ENCODE results near the gene C19orf85.

Gene C19orf85

GRCh38 chr19:55489711-55490477 is 25.3 kb upstream of the C19orf85 start:
- DNase-seq (ENCODE audit: low read depth), result no peak

DNA sequence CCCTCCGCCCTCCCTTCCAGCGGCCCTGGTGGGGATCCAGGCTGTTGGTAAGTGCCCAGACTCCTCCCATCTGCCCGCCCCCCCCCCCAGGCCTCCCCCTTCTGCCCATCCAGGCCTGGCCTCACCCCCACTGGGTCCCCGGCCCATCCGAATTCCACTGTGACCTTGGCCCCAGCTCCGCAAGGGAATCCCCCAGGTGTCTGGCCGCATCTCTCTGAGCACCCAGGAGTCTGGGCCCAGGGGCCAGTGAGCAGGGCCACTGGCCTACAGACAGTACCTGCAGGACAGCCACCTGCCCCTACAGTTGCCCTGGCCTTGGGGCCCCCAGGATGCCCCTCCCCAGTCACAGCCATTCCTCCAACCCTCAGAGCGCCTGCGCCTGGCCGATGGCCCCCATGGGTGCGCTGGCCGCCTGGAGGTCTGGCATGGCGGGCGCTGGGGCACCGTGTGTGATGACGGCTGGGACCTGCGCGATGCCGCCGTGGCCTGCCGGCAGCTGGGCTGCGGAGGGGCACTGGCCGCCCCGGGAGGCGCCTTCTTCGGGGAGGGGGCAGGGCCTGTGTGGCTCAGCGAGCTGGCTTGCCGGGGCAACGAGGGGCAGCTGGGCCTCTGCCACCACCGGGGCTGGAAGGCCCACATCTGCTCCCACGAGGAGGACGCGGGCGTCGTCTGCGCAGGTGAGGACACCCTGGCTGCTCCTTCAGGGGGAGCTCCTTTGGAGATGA is 24.6 kb upstream of the C19orf85 start:
- DNase-seq (ENCODE audit: low read depth), result no peak

- no peak for DNase-seq (ENCODE audit: low read depth)
These were observed 23.6 kb upstream of the C19orf85 start, which contains the start of gene SSC5D for GRCh38 chr19:55487924-55488687. Gene SSC5D, plus strand, starts transcription at chr19:55488436. Its CDS starts 154 bp downstream, at chr19:55488590.

GRCh38 chr19:55486971-55487923 is 22.7 kb upstream of the C19orf85 start:
- no peak for DNase-seq (ENCODE audit: low read depth)

DNA sequence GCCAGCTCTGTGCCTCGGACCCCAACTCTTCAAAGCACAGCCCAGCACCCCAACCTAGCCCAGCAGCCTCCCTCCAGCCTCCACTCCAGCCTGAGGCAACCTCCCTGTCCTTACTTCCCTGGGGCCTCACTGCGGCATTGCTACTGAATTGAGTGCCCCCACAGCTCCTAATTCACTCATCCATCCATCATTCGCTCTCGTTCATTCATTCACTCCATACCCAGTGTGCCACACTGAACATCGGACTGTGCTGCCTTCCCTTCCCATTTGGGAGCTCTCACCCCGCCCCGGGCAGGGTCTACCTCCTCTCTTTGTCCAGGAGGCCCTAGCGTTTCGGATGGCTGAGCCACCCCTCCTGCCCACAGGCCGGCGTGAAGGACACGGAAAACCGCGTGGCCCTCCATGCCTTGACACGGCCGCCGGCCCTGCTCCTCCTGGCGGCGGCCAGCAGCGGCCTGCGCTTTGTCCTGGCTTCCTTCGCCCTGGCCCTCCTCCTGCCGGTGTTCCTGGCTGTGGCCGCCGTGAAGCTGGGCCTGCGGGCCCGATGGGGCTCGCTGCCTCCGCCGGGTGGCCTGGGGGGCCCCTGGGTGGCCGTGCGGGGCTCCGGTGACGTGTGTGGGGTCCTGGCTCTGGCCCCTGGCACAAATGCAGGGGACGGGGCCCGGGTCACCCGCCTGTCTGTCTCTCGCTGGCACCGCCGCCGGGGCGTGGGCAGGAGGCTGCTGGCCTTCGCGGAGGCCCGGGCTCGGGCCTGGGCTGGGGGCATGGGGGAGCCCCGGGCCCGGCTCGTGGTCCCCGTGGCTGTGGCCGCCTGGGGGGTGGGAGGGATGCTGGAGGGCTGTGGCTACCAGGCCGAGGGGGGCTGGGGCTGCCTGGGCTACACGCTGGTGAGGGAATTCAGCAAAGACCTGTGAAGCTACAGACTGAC is 21.8 kb upstream of the C19orf85 start:
- DNase-seq (ENCODE audit: low read depth), result no peak

DNA sequence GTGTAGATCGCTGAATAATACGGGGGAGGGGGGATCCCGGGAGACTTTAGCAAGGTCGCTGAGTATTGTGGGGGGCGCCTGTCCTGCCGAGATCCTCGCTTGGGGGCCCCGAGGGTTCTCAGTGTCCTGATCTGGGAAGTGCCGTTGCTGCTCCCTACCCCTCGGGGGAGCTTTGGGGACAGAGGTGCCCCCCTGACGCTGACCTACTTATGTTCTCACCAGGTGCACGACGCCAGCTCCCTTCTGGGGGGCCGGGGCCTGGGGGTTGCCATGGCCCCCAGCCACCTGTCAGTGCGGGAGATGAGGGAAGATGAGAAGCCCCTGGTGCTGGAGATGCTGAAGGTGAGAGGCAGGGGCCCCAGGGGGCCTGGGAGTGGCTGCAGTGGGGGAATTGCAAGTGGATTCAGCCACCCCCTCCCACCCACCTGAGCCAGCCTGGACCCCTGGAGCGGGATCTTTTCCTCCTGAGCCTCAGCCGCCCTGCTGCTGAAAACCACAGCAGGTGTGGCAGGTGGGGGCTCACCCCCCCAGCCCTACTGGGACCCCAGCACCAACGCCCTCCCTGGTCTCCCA is 21.0 kb upstream of the C19orf85 start:
- no peak for DNase-seq (ENCODE audit: low read depth)

- peak; percentile 39 for DNase-seq (ENCODE audit: low read depth)
These were observed 20.3 kb upstream of the C19orf85 start, which contains the start of gene NAT14 for GRCh38 chr19:55484593-55485438. Gene NAT14, plus strand, starts transcription at chr19:55485188. Its CDS starts 521 bp downstream, at chr19:55485709.

DNA sequence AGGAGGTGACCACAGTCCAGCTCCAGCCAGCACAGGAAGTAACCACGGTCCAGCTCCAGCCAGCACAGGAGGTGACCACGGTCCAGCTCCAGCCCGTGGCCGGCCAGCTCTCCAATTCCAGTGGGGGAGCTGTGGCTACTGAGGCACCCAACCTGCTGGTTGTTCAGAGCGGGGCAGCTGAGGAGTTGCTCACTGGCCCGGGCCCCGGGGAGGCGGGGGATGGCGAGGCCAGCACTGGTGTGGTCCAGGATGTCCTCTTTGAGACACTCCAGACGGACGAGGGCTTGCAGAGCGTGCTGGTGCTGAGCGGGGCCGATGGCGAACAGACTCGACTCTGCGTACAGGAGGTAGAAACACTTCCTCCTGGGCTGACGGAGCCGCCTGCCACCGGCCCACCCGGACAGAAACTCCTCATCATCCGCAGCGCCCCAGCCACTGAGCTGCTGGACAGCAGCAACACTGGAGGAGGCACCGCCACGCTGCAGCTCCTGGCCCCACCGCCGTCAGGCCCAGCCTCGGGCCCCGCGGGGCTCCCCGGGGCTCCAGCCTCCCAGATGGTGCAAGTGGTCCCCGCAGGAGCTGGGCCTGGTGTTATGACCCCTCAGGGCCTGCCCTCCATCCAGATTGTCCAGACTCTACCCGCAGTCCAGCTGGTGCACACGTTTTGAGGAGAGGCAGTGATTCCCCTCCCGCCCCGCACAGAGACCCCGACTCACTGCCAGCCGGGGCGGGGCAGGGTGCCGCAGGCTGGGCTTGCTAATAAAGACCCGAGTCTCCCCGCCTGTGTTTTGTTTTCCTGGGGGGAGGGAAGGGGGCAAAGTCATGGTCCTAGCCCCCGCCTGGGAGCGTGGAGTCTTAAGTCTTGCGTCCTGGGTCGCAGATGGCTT is 19.4 kb upstream of the C19orf85 start:
- DNase-seq (ENCODE audit: low read depth), result no peak

DNA sequence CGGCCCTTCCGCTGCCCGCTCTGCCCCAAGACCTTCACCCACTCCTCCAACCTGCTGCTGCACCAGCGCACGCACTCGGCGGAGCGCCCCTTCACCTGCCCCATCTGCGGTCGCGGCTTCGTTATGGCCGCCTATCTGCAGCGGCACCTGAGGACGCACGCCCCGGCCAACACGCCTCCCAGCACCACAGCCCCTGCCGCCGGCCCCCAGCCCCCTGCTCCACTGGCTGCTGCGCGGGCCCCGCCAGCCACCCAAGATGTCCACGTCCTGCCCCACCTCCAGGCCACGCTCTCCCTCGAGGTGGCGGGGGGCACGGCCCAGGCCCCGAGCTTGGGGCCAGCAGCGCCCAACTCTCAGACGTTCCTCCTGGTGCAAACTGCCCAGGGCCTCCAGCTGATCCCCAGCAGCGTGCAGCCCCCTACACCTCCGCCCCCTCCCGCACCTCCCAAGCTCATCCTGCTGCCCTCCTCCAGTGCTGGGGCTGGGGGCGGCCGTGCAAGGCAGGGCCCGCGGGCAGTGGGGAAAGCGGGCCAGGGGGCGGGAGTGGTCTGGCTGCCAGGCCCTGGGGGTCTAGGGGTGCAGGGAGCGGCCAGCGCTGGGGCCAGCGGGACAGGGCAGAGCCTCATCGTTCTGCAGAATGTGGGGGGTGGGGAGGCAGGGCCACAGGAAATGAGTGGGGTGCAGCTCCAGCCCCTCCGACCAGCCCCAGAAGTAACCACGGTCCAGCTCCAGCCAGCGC is 18.6 kb upstream of the C19orf85 start:
- DNase-seq (ENCODE audit: low read depth), result no peak

GRCh38 chr19:55482156-55482961 is 17.8 kb upstream of the C19orf85 start:
- no peak for DNase-seq (ENCODE audit: low read depth)

DNA sequence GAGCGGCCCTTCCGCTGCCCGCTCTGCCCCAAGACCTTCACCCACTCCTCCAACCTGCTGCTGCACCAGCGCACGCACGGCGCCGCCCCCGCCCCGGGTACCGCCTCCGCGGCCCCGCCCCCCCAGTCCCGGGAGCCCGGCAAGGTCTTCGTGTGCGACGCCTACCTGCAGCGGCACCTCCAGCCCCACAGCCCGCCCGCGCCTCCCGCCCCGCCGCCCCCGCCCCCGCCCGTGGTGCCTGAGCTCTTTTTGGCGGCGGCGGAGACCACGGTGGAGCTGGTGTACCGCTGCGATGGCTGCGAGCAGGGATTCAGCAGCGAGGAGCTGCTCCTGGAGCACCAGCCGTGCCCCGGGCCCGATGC is 17.2 kb upstream of the C19orf85 start:
- no peak for DNase-seq (ENCODE audit: low read depth)

DNA sequence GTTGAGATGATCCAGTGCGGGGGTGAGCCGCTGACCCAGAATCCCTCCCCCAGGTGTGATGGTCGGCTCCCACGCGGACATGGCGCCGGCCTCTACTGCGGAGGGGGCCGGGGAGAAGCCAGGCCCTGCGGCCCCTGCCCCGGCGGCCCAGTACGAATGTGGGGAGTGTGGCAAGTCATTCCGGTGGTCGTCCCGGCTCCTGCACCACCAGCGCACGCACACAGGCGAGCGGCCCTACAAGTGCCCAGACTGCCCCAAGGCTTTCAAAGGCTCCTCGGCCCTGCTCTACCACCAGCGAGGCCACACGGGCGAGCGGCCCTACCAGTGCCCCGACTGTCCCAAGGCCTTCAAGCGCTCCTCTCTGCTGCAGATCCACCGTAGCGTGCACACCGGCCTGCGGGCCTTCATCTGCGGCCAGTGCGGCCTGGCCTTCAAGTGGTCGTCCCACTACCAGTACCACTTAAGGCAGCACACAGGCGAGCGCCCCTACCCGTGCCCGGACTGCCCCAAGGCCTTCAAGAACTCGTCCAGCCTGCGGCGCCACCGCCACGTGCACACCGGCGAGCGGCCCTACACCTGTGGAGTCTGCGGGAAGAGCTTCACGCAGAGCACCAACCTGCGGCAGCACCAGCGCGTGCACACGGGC is 16.7 kb upstream of the C19orf85 start:
- DNase-seq (ENCODE audit: low read depth), result no peak

- DNase-seq (ENCODE audit: low read depth), result no peak
These were observed 15.1 kb upstream of the C19orf85 start for GRCh38 chr19:55479451-55480230.

DNA sequence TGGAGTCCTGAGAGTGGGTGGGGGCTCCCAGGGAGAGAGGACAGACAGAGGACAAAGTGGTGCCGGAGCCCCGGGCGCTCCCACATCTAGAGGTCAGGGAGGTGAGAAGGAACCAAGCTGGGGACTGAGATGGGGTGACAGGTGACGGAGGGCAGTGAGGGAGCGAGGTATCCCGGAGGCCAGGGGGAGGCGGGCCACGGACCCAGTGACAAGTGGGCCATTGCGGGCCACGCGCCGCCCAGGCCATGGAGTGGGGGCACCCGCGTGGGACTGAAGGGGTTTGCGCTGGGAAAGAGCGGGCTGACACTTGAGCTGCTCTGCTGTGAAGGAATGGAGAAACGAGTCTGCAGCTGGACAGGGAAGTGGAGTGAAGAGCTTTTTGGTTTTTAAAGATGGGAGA is 14.5 kb upstream of the C19orf85 start:
- DNase-seq (ENCODE audit: low read depth), result no peak

- DNase-seq (ENCODE audit: low read depth), result no peak
These were observed 13.8 kb upstream of the C19orf85 start for GRCh38 chr19:55478364-55478763.
